AG04450 (cell line): ENCODE results near the gene PAPPA2. TPM values are rescaled to one million over a fixed set of nuclear protein-coding genes. Genes with fewer than 3 reads are reported as not detected.

Source experiments
- CTCF ChIA-PET: fragments of 300-600, 350-600 bp; formaldehyde crosslinking; extraction: SDS; loops from one replicate; lab custom pipeline; 2022; ENCODE audit warnings: antibody characterized with exemption, inconsistent platforms; lab: Charles Lee
- POLR2A ChIA-PET: fragments of 350-600 bp; formaldehyde crosslinking; extraction: SDS; loops from one replicate; lab custom pipeline; 2021; ENCODE audit warnings: antibody characterized with exemption, inconsistent platforms; lab: Yijun Ruan, JAX
- DNase-seq: peaks from one replicate; pipeline ENCODE4 v3.0.0-alpha.2; 2011; ENCODE audit warnings: low read depth, low spot score
- H3K27ac ChIP-seq: one replicate; pipeline ENCODE4 v1.5.1; 2012; ENCODE audit warnings: low read depth, low read length, control low read depth
- H3K27me3 ChIP-seq: one replicate; pipeline ENCODE4 v1.6.0; 2012; ENCODE audit warnings: low read length; ENCODE audit not compliant: control insufficient read depth, insufficient read depth
- H3K4me3 ChIP-seq: 2 replicates; pipeline ENCODE4 v1.5.1; 2011; ENCODE audit warnings: mild to moderate bottlenecking, low read depth, low read length, control low read depth
- H3K9me3 ChIP-seq: 2 replicates; pipeline ENCODE4 v1.5.1; 2012; ENCODE audit warnings: low read length; ENCODE audit not compliant: control insufficient read depth, insufficient read depth
- CTCF ChIP-seq: IDR thresholded peaks from 2 replicates; pipeline ENCODE4 v1.5.1; 2011; ENCODE audit warnings: low read depth, low read length, control low read depth, inconsistent platforms
- polyA plus RNA-seq: library from polyadenylated mRNA; depleted of rRNA; stranded (reverse); fragments of >200 nt; gene quantifications from 2 replicates; pipeline ENCODE4 v1.2.3, GENCODE V29; 2011

The PAPPA2 gene
- polyA plus RNA-seq, 1 experiment = 0.29 TPM

- CTCF ChIA-PET = no interaction called here
- no peak overlapping the region for H3K4me3 ChIP-seq
- H3K9me3 ChIP-seq = no peaks in the 10 kb centered on the region; the same call in 1 of the 2 replicates
- H3K27me3 ChIP-seq = no peaks in the 10 kb centered on the region
- TF ChIP-seq CTCF = no peak
- POLR2A ChIA-PET = no interaction called here
- DNase-seq = no peak
- no peak overlapping the region for H3K27ac ChIP-seq
These were observed 138.4 kb downstream of the PAPPA2 start for GRCh38 chr1:176601348-176601747.

GRCh38 chr1:176602388-176603004 is 139.5 kb downstream of the PAPPA2 start:
- TF ChIP-seq CTCF = no peak
- POLR2A ChIA-PET = no interaction called here
- H3K9me3 ChIP-seq = no peaks in the 10 kb centered on the region; the same call in 1 of the 2 replicates
- H3K27ac ChIP-seq = no peak overlapping the region
- DNase-seq = no peak
- no peak overlapping the region for H3K4me3 ChIP-seq
- H3K27me3 ChIP-seq = no peaks in the 10 kb centered on the region
- CTCF ChIA-PET = no interaction called here

- no peaks in the 10 kb centered on the region for H3K27me3 ChIP-seq
- no peak for DNase-seq
- H3K9me3 ChIP-seq = no peaks in the 10 kb centered on the region; the same call in 1 of the 2 replicates
- no peak overlapping the region for H3K4me3 ChIP-seq
- CTCF ChIA-PET = no interaction called here
- no peak overlapping the region for H3K27ac ChIP-seq
- POLR2A ChIA-PET = no interaction called here
- TF ChIP-seq CTCF = no peak
These were observed 140.7 kb downstream of the PAPPA2 start for GRCh38 chr1:176603696-176604095.

- Histone ChIP-seq H3K9me3 (no peaks in the 10 kb centered on the region; the same call in 1 of the 2 replicates), H3K4me3 (no peak overlapping the region), H3K27ac (no peak overlapping the region), H3K27me3 (no peaks in the 10 kb centered on the region)
- POLR2A ChIA-PET = no interaction called here
- no peak for TF ChIP-seq CTCF
- no peak for DNase-seq
- CTCF ChIA-PET = no interaction called here
These were observed 141.5 kb downstream of the PAPPA2 start for GRCh38 chr1:176604461-176604860.

GRCh38 chr1:176605176-176605575 is 142.2 kb downstream of the PAPPA2 start:
- no peak overlapping the region for H3K4me3 ChIP-seq
- ChIA-PET CTCF (no interaction called here), POLR2A (no interaction called here)
- no peak overlapping the region for H3K27ac ChIP-seq
- no peak for DNase-seq
- TF ChIP-seq CTCF = no peak
- H3K27me3 ChIP-seq = no peaks in the 10 kb centered on the region
- no peaks in the 10 kb centered on the region; the same call in 1 of the 2 replicates for H3K9me3 ChIP-seq
